ENCODE results near the gene TALDO1.

TALDO1 gene

DNA sequence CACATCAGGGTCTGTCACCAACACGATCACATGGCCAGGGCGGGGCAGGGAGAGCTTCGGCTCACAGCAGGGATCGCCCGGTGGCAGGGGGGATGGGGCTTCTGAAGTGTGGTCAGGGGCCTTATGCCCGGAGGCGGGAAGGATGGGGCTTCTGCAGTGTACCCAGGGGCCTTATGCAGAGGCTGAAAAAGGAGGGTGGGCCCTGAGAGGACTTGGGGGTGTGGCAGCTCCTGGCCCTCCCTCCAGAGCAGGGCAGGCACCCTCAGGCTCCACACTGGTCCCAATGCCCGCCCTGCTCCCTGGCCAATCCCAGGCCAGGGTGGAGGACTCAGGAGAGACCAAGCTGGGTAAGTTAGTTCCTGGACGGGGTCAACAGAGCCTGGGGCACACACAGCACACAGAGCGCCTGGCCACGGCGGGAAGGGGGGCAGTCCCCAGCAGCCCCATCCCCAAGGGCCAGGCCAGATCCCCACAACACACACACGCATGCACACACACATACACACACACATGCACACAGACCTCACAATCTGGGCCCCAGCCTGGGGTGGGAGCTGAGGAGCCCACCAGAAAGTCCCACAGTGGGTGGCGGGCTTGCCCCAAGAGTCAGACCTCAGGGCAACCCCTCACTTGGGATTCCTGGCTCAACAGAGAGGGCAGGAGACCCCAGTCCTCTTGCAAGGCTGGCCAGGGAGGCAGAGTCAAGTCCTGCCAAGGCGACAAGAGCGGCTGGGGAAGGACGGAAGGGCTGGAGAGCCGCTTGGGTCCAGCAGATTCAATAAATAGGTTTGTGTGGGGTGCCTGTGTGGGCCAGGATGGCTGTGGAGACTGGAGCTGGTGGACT, 43.7 kb downstream of the TALDO1 start:
- H3K4me3 ChIP-seq (ENCODE audit: low read length) = no peak overlapping the region
- DNase-seq (ENCODE audit: low read depth) = no peak
- TF ChIP-seq, protein P1, sequence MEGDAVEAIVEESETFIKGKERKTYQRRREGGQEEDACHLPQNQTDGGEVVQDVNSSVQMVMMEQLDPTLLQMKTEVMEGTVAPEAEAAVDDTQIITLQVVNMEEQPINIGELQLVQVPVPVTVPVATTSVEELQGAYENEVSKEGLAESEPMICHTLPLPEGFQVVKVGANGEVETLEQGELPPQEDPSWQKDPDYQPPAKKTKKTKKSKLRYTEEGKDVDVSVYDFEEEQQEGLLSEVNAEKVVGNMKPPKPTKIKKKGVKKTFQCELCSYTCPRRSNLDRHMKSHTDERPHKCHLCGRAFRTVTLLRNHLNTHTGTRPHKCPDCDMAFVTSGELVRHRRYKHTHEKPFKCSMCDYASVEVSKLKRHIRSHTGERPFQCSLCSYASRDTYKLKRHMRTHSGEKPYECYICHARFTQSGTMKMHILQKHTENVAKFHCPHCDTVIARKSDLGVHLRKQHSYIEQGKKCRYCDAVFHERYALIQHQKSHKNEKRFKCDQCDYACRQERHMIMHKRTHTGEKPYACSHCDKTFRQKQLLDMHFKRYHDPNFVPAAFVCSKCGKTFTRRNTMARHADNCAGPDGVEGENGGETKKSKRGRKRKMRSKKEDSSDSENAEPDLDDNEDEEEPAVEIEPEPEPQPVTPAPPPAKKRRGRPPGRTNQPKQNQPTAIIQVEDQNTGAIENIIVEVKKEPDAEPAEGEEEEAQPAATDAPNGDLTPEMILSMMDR (conservative IDR thresholded peaks at IDR 0.05; ENCODE audit: low read depth, low read length) = no peak

DNA sequence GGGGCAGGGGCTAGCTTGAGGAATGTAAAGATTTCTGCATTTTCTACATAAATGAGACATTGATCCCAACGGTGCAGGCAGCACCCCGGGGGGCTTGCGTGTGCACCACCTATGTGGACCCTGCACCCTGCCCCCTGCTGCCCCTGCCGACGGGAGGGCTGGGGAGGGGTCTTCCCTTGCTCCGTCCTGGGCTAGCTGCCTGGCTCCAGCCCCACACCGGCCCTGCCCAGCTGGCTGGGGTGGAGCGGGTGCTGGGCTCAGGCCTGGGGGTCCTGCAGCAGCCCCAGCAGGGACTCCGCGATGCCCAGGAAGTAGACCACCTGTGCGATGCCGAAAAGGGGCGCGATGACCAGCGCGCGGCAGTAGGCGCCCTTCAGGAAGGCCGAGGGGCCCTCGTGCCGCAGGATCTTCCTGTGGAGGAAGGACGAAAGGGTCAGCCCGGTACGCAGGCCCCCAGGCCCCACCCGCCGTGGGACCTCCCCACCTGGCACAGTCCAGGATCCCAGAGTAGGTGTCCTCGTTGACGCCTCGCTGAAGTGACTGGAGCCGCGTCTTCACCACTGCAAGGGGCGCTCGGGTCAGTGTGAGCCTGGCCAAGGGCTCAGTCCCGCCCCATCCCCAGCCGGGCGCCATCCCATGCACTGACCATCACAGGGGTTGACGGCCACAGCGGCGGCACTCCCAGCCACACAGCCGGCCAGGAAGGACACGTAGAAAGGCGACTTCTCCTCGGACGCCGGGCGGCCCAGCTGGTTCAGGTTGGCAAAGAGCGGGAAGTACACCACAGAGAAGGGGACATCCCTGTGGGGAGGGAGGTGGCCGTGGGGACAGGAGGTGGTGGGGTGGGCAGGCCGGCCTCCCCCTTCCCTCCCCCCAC, 44.6 kb downstream of the TALDO1 start:
- TF ChIP-seq, protein P1 (conservative IDR thresholded peaks at IDR 0.05; ENCODE audit: low read depth, low read length) = no peak
- no peak overlapping the region for H3K4me3 ChIP-seq (ENCODE audit: low read length)
- DNase-seq (ENCODE audit: low read depth) = no peak

DNA sequence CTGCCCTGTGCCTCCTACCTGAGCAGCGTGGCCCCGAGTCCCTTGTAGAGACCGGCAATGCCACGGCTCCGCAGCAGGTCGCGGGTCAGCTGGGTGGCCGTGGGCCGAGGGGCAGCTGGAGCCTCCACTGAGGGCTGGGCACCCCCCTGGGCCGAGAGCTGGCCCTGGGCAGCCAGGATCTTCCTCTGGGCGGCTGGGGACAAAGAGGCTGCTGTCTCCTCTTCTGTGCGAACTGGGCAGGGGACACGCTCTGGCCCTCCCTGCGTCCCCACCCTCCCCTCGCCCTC, 45.2 kb downstream of the TALDO1 start:
- TF ChIP-seq, protein P1 (conservative IDR thresholded peaks at IDR 0.05; ENCODE audit: low read depth, low read length) = no peak
- DNase-seq (ENCODE audit: low read depth) = no peak
- H3K4me3 ChIP-seq (ENCODE audit: low read length) = no peak overlapping the region

DNA sequence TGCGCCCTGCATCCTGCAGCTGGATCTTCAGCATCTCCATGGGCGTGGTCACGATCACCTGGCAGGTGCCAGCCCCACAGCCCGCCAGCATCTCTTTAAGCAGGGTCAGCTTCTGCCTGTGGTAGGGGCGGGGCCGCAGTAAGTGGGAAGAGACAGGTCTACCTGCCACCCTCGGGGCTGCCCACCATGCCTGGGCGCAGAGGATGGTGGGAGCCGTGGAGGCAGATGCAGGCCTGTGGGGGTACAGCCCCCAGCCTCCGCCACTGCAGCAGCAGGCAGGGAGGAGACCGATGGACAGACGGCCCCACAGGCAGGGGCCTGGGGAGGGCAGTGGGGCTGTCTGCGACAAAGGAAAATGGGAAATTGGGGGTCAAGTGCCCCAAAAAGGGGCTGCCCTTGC, 45.6 kb downstream of the TALDO1 start:
- TF ChIP-seq, protein P1 (conservative IDR thresholded peaks at IDR 0.05; ENCODE audit: low read depth, low read length) = no peak
- H3K4me3 ChIP-seq (ENCODE audit: low read length) = no peak overlapping the region
- DNase-seq (ENCODE audit: low read depth) = no peak

DNA sequence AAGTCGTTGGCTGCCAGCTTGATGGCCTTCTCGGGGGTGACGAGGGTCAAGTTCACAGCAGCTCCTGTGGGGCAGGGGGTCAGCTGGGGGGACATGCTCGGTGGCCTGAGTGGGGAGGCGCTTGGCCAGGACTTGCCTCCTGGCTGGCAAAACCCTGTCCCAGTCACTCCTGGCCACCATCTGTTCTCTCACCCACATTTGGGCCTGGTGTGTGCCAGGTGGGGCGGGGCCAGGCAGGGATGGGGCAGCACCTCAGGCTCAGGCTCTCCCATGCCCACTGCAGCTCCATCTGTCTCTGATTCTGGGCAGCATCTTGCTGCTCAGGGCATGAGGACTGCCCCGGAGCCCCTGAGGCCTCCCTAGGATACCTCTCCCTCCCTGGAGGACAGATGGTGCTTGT, 46.3 kb downstream of the TALDO1 start:
- DNase-seq (ENCODE audit: low read depth) = no peak
- H3K4me3 ChIP-seq (ENCODE audit: low read length) = no peak overlapping the region
- TF ChIP-seq, protein P1 (conservative IDR thresholded peaks at IDR 0.05; ENCODE audit: low read depth, low read length) = no peak

DNA sequence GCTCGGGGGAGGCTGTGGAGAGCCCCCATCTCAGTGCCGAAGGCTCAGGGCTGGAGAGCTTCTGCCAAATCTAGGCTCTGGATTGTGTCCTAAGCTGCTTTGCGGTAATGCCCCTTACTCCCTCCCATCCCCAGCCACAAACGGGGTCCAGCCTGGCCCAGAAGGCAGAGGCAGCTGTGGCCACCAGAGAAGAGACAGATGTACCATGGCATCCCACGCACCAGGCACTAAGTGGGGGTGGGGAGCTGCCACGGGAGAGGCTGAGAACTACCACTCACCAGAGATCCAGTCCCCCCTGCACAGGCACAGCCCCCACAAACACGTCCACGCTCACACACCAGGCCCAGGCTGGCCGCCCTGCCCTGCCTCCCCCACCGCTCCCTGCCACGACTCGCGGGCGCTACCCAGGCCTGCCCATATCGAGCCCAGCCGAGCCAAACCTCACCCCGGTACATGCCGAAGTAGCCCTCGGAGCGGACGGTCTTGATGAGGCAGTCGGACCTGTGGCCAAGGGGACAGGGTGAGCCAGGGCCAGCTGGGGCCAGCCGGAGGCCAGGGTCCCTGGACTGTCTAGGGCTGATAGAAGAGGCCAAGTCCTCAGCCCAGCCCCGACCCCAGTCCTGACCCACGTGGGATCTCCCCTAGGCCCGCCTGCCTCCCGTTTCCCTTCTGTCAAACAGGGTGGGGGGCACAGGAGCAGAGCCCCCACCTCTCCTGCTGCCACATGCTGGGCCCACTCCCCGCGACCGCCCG, 46.9 kb downstream of the TALDO1 start:
- TF ChIP-seq, protein P1 (conservative IDR thresholded peaks at IDR 0.05; ENCODE audit: low read depth, low read length) = no peak
- no peak for DNase-seq (ENCODE audit: low read depth)
- H3K4me3 ChIP-seq (ENCODE audit: low read length) = no peak overlapping the region
